HEK293 (cell line): ENCODE data around the gene TCEAL3.

Source experiments
- BCL11A ChIP-seq: fragments of 450-650 bp; formaldehyde crosslinking; IDR thresholded peaks from 2 replicates; pipeline ENCODE4 v1.5.1; 2016; ENCODE audit warnings: low read depth, missing biosample characterization, missing genetic modification characterization
- EGR2 ChIP-seq: fragments of 450-650 bp; formaldehyde crosslinking; IDR thresholded peaks from 2 replicates; pipeline ENCODE4 v1.5.1; 2016; ENCODE audit warnings: low read depth, missing biosample characterization, missing genetic modification characterization
- KLF1 ChIP-seq: fragments of 450-650 bp; formaldehyde crosslinking; IDR thresholded peaks from 2 replicates; pipeline ENCODE4 v1.5.1; 2016; ENCODE audit warnings: missing biosample characterization, missing genetic modification characterization
- KLF8 ChIP-seq: fragments of 450-650 bp; formaldehyde crosslinking; IDR thresholded peaks from 2 replicates; pipeline ENCODE4 v1.5.1; 2016; ENCODE audit warnings: missing biosample characterization, missing genetic modification characterization
- OSR2 ChIP-seq: fragments of 450-650 bp; formaldehyde crosslinking; IDR thresholded peaks from 2 replicates; pipeline ENCODE4 v1.5.1; 2016; ENCODE audit warnings: missing biosample characterization, missing genetic modification characterization
- PATZ1 ChIP-seq: fragments of 450-650 bp; formaldehyde crosslinking; IDR thresholded peaks from 2 replicates; pipeline ENCODE4 v1.5.1; 2016; ENCODE audit warnings: missing biosample characterization, missing genetic modification characterization
- PRDM4 ChIP-seq: fragments of 450-650 bp; formaldehyde crosslinking; IDR thresholded peaks from 2 replicates; pipeline ENCODE4 v1.5.1; 2017; ENCODE audit warnings: missing biosample characterization, missing genetic modification characterization
- SP2 ChIP-seq: fragments of 450-650 bp; formaldehyde crosslinking; IDR thresholded peaks from 2 replicates; pipeline ENCODE4 v1.5.1; 2016; ENCODE audit warnings: missing biosample characterization, missing genetic modification characterization
- ZBTB1 ChIP-seq: fragments of 450-650 bp; formaldehyde crosslinking; IDR thresholded peaks from 2 replicates; pipeline ENCODE4 v1.5.1; 2016; ENCODE audit warnings: missing biosample characterization, missing genetic modification characterization
- ZBTB20 ChIP-seq: fragments of 450-650 bp; formaldehyde crosslinking; IDR thresholded peaks from 2 replicates; pipeline ENCODE4 v1.5.1; 2016; ENCODE audit warnings: missing biosample characterization, missing genetic modification characterization
- ZFP41 ChIP-seq: fragments of 450-650 bp; formaldehyde crosslinking; IDR thresholded peaks from 2 replicates; pipeline ENCODE4 v1.5.1; 2016; ENCODE audit warnings: missing biosample characterization, missing genetic modification characterization, borderline replicate concordance
- ZNF211 ChIP-seq: fragments of 450-650 bp; formaldehyde crosslinking; IDR thresholded peaks from 2 replicates; pipeline ENCODE4 v1.5.1; 2016; ENCODE audit warnings: low read depth, missing biosample characterization, missing genetic modification characterization
- ZNF23 ChIP-seq: fragments of 450-650 bp; formaldehyde crosslinking; IDR thresholded peaks from 2 replicates; pipeline ENCODE4 v1.5.1; 2016; ENCODE audit warnings: missing biosample characterization, missing genetic modification characterization, borderline replicate concordance
- ZNF335 ChIP-seq: fragments of 450-650 bp; formaldehyde crosslinking; conservative IDR thresholded peaks from 2 replicates; pipeline ENCODE4 v1.5.1; 2016; ENCODE audit warnings: missing biosample characterization, missing genetic modification characterization
- ZNF341 ChIP-seq: fragments of 450-650 bp; formaldehyde crosslinking; IDR thresholded peaks from 2 replicates; pipeline ENCODE4; 2016; ENCODE audit warnings: low read depth, missing biosample characterization, missing genetic modification characterization
- ZNF37A ChIP-seq: fragments of 450-650 bp; IDR thresholded peaks from 2 replicates; pipeline ENCODE4 v1.5.1; 2018; ENCODE audit warnings: missing biosample characterization, missing genetic modification characterization
- ZNF394 ChIP-seq: fragments of 450-650 bp; formaldehyde crosslinking; IDR thresholded peaks from 2 replicates; pipeline ENCODE4 v1.5.1; 2016; ENCODE audit warnings: missing biosample characterization, missing genetic modification characterization, mild to moderate bottlenecking, moderate library complexity, borderline replicate concordance
- ZNF423 ChIP-seq: fragments of 450-650 bp; formaldehyde crosslinking; IDR thresholded peaks from 2 replicates; pipeline ENCODE4 v1.5.1; 2016; ENCODE audit warnings: missing biosample characterization, missing genetic modification characterization
- ZNF433 ChIP-seq: fragments of 450-650 bp; formaldehyde crosslinking; IDR thresholded peaks from 2 replicates; pipeline ENCODE4 v1.5.1; 2016; ENCODE audit warnings: missing biosample characterization, missing genetic modification characterization, low read depth
- ZNF529 ChIP-seq: fragments of 450-650 bp; formaldehyde crosslinking; IDR thresholded peaks from 2 replicates; pipeline ENCODE4 v1.5.1; 2017; ENCODE audit warnings: missing genetic modification characterization, missing biosample characterization; ENCODE audit not compliant: insufficient replicate concordance
- ZNF558 ChIP-seq: fragments of 450-650 bp; formaldehyde crosslinking; IDR thresholded peaks from 2 replicates; pipeline ENCODE4 v1.5.1; 2016; ENCODE audit warnings: missing biosample characterization, missing genetic modification characterization
- ZNF624 ChIP-seq: fragments of 450-650 bp; formaldehyde crosslinking; IDR thresholded peaks from 2 replicates; pipeline ENCODE4 v1.5.1; 2017; ENCODE audit warnings: missing biosample characterization, missing genetic modification characterization
- ZNF626 ChIP-seq: fragments of 450-650 bp; sonication (Bioruptor Pico); formaldehyde crosslinking; IDR thresholded peaks from 2 replicates; pipeline ENCODE4 v1.5.1; 2018; ENCODE audit warnings: missing biosample characterization, missing genetic modification characterization, inconsistent platforms
- ZNF670 ChIP-seq: fragments of 450-650 bp; formaldehyde crosslinking; IDR thresholded peaks from 2 replicates; pipeline ENCODE4 v1.5.1; 2016; ENCODE audit warnings: missing biosample characterization, missing genetic modification characterization, low read depth
- ZNF747 ChIP-seq: fragments of 450-650 bp; formaldehyde crosslinking; IDR thresholded peaks from 2 replicates; pipeline ENCODE4 v1.5.1; 2016; ENCODE audit warnings: missing biosample characterization, missing genetic modification characterization
- ZNF792 ChIP-seq: fragments of 450-650 bp; formaldehyde crosslinking; IDR thresholded peaks from 2 replicates; pipeline ENCODE4 v1.5.1; 2016; ENCODE audit warnings: missing biosample characterization, missing genetic modification characterization
- ZNF843 ChIP-seq: fragments of 450-650 bp; formaldehyde crosslinking; IDR thresholded peaks from 2 replicates; pipeline ENCODE4 v1.5.1; 2016; ENCODE audit warnings: missing biosample characterization, missing genetic modification characterization
- TF ChIP-seq, protein P1 (sequence below): fragments of 450-650 bp; formaldehyde crosslinking; IDR thresholded peaks from 2 replicates; pipeline ENCODE4 v1.5.1; 2017; ENCODE audit warnings: missing biosample characterization, missing genetic modification characterization
- TF ChIP-seq, protein P2 (sequence below): fragments of 450-650 bp; formaldehyde crosslinking; IDR thresholded peaks from 2 replicates; pipeline ENCODE4 v1.5.1; 2017; ENCODE audit warnings: missing biosample characterization, missing genetic modification characterization
- TF ChIP-seq, protein P3 (sequence below): fragments of 450-650 bp; formaldehyde crosslinking; IDR thresholded peaks from 2 replicates; pipeline ENCODE4 v1.5.1; 2016; ENCODE audit warnings: missing biosample characterization, missing genetic modification characterization

TCEAL3 gene

DNA sequence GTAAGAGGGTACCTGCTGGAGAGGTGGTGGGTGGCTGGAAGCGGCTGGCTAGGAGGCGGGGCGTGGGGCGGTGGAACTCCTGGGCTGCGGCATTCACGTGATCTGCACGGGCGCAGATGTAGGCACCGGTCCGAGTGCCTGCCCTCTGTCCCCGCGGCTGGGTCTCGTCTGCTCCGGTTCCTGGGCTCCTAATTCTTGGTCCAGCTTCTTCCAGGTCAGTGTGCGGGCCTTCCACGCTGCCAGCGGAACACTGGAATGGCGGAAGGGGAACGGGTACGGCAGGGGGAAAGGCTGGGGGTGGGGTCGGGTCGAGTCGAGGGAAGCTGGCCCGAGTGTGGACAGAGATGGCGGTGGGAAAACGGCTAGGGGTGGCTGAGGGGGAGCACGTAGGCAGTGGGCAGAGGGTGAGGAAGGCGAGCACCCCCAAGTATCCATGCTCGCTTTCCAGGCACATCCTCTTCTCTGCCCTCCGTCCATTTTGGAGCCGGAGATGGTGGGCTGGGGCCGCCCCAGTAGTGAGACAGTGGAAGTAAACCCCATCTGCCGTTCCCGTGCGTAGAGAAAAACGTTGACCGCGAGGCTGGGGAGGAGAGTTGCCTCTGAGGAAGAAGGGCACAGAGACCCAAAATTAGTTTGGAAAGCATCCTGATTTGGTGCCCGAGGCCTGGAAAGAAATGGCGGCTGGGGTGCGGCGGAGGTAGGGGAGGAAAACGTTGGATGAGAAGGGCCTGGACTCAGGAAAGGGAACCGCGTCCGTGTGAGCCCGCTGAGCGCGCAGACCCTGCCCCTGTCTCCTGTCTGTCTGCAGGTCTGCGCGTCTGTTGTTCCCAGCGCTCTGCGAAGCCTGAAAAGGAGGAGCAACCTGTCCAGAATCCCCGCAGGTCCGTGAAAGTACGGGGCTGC is 22.1 kb upstream of the TCEAL3 start, which contains the start of gene TCEAL4 (continued):
- no peak for TF ChIP-seq OSR2 (tag by site-specific recombination)
- TF ChIP-seq ZNF23 (tag by site-specific recombination) = no peak
- no peak for TF ChIP-seq ZNF558 (tag by site-specific recombination)
- TF ChIP-seq PATZ1 = no peak
- peak; percentile 49; the same call in 1 of the 2 replicates for TF ChIP-seq ZBTB20 (tag by site-specific recombination)
- TF ChIP-seq, protein P1, sequence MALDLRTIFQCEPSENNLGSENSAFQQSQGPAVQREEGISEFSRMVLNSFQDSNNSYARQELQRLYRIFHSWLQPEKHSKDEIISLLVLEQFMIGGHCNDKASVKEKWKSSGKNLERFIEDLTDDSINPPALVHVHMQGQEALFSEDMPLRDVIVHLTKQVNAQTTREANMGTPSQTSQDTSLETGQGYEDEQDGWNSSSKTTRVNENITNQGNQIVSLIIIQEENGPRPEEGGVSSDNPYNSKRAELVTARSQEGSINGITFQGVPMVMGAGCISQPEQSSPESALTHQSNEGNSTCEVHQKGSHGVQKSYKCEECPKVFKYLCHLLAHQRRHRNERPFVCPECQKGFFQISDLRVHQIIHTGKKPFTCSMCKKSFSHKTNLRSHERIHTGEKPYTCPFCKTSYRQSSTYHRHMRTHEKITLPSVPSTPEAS = no peak
- TF ChIP-seq BCL11A (tag by site-specific recombination) = no peak
- TF ChIP-seq ZNF335 (tag by site-specific recombination) = peak; percentile 83
- no peak for TF ChIP-seq ZNF624
- TF ChIP-seq ZNF792 = no peak
- TF ChIP-seq KLF8 (tag by site-specific recombination) = 0 out of 2 replicates have a peak, but pooled peaks have one; percentile 72
- no peak for TF ChIP-seq PRDM4 (tag by site-specific recombination)
- no peak for TF ChIP-seq SP2 (tag by site-specific recombination)
- TF ChIP-seq ZNF423 (tag by site-specific recombination) = no peak
- TF ChIP-seq, protein P2, sequence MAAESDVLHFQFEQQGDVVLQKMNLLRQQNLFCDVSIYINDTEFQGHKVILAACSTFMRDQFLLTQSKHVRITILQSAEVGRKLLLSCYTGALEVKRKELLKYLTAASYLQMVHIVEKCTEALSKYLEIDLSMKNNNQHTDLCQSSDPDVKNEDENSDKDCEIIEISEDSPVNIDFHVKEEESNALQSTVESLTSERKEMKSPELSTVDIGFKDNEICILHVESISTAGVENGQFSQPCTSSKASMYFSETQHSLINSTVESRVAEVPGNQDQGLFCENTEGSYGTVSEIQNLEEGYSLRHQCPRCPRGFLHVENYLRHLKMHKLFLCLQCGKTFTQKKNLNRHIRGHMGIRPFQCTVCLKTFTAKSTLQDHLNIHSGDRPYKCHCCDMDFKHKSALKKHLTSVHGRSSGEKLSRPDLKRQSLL = no peak
- TF ChIP-seq ZNF670 (tag by site-specific recombination) = no peak
- TF ChIP-seq, protein P3, sequence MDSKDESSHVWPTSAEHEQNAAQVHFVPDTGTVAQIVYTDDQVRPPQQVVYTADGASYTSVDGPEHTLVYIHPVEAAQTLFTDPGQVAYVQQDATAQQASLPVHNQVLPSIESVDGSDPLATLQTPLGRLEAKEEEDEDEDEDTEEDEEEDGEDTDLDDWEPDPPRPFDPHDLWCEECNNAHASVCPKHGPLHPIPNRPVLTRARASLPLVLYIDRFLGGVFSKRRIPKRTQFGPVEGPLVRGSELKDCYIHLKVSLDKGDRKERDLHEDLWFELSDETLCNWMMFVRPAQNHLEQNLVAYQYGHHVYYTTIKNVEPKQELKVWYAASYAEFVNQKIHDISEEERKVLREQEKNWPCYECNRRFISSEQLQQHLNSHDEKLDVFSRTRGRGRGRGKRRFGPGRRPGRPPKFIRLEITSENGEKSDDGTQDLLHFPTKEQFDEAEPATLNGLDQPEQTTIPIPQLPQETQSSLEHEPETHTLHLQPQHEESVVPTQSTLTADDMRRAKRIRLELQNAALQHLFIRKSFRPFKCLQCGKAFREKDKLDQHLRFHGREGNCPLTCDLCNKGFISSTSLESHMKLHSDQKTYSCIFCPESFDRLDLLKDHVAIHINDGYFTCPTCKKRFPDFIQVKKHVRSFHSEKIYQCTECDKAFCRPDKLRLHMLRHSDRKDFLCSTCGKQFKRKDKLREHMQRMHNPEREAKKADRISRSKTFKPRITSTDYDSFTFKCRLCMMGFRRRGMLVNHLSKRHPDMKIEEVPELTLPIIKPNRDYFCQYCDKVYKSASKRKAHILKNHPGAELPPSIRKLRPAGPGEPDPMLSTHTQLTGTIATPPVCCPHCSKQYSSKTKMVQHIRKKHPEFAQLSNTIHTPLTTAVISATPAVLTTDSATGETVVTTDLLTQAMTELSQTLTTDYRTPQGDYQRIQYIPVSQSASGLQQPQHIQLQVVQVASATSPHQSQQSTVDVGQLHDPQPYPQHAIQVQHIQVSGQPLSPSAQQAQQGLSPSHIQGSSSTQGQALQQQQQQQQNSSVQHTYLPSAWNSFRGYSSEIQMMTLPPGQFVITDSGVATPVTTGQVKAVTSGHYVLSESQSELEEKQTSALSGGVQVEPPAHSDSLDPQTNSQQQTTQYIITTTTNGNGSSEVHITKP = no peak
- no peak for TF ChIP-seq ZNF433 (tag by site-specific recombination)
- TF ChIP-seq ZNF211 = no peak
- no peak for TF ChIP-seq ZNF626 (tag by site-specific recombination)
- no peak for TF ChIP-seq ZNF747 (tag by site-specific recombination)
- no peak for TF ChIP-seq ZNF843 (tag by site-specific recombination)
- TF ChIP-seq KLF1 = no peak
- no peak for TF ChIP-seq ZNF394
- no peak for TF ChIP-seq ZNF529 (tag by site-specific recombination)
- TF ChIP-seq ZFP41 = no peak
- no peak for TF ChIP-seq ZNF37A (tag by site-specific recombination)
- no peak for TF ChIP-seq ZBTB1
- peak; percentile 31; the same call in 1 of the 2 replicates for TF ChIP-seq EGR2 (tag by site-specific recombination)
- 0 out of 2 replicates have a peak, but pooled peaks have one; percentile 35 for TF ChIP-seq ZNF341
